ENCODE data around the gene TENM4. TPM values are rescaled to one million over a fixed set of nuclear protein-coding genes. Genes with fewer than 3 reads are reported as not detected.

TENM4 gene
- total and polyA plus RNA-seq, 2 donors = 1.5 to 27.8 TPM

GRCh38 chr11:79022265-79022664, 418.6 kb downstream of the TENM4 start:
- Histone ChIP-seq H3K4me1 (ENCODE audit: insufficient read depth) (no peaks in the 10 kb centered on the region), H3K36me3 (ENCODE audit: insufficient read depth) (no peaks in the 10 kb centered on the region), H3K27ac (ENCODE audit: low read depth) (no peak overlapping the region), H3K4me3 (ENCODE audit: low read depth, low read length) (no peak overlapping the region)
- 81% methylated on average over 5 of the region's 5 CpGs for WGBS
- DNase-seq (ENCODE audit: extremely low spot score) = no peak

GRCh38 chr11:79021601-79022000, 419.2 kb downstream of the TENM4 start:
- WGBS = 100% methylated on average over 1 of the region's 1 CpG
- Histone ChIP-seq H3K36me3 (ENCODE audit: insufficient read depth) (no peaks in the 10 kb centered on the region), H3K4me1 (ENCODE audit: insufficient read depth) (no peaks in the 10 kb centered on the region), H3K27ac (ENCODE audit: low read depth) (no peak overlapping the region), H3K4me3 (ENCODE audit: low read depth, low read length) (no peak overlapping the region)
- DNase-seq (ENCODE audit: extremely low spot score) = no peak

- DNase-seq (ENCODE audit: extremely low spot score) = no peak
- no peak overlapping the region for H3K27ac ChIP-seq (ENCODE audit: low read depth)
- H3K4me3 ChIP-seq (ENCODE audit: low read depth, low read length) = no peak overlapping the region
- WGBS = 90% methylated on average over 4 of the region's 4 CpGs
- no peaks in the 10 kb centered on the region for H3K4me1 ChIP-seq (ENCODE audit: insufficient read depth)
- H3K36me3 ChIP-seq (ENCODE audit: insufficient read depth) = no peaks in the 10 kb centered on the region
Measured at GRCh38 chr11:79019975-79020374, 420.9 kb downstream of the TENM4 start.

- no peak for DNase-seq (ENCODE audit: extremely low spot score)
- no peak overlapping the region for H3K27ac ChIP-seq (ENCODE audit: low read depth)
- H3K4me3 ChIP-seq (ENCODE audit: low read depth, low read length) = no peak overlapping the region
Measured at GRCh38 chr11:79019277-79019676, 421.6 kb downstream of the TENM4 start.

GRCh38 chr11:79018371-79018849, 422.4 kb downstream of the TENM4 start:
- WGBS = 8% methylated on average over 3 of the region's 3 CpGs
- Histone ChIP-seq H3K4me1 (ENCODE audit: insufficient read depth) (no peaks in the 10 kb centered on the region), H3K36me3 (ENCODE audit: insufficient read depth) (no peaks in the 10 kb centered on the region), H3K4me3 (ENCODE audit: low read depth, low read length) (no peak overlapping the region), H3K27ac (ENCODE audit: low read depth) (no peak overlapping the region)
- peak; percentile 58 for DNase-seq (ENCODE audit: extremely low spot score)

More at GRCh38 chr11:79019277-79019676, 421.6 kb downstream of the TENM4 start:
- no peaks in the 10 kb centered on the region for H3K36me3 ChIP-seq (ENCODE audit: insufficient read depth)
- no peaks in the 10 kb centered on the region for H3K4me1 ChIP-seq (ENCODE audit: insufficient read depth)

- Histone ChIP-seq H3K27ac (ENCODE audit: low read depth) (no peak overlapping the region), H3K4me3 (ENCODE audit: low read depth, low read length) (no peak overlapping the region), H3K4me1 (ENCODE audit: insufficient read depth) (no peaks in the 10 kb centered on the region), H3K36me3 (ENCODE audit: insufficient read depth) (no peaks in the 10 kb centered on the region)
- DNase-seq (ENCODE audit: extremely low spot score) = no peak
Measured at GRCh38 chr11:79017811-79018210, 423.0 kb downstream of the TENM4 start.

- no peak overlapping the region for H3K27ac ChIP-seq (ENCODE audit: low read depth)
- DNase-seq (ENCODE audit: extremely low spot score) = no peak
- no peak overlapping the region for H3K4me3 ChIP-seq (ENCODE audit: low read depth, low read length)
- no peaks in the 10 kb centered on the region for H3K36me3 ChIP-seq (ENCODE audit: insufficient read depth)
- no peaks in the 10 kb centered on the region for H3K4me1 ChIP-seq (ENCODE audit: insufficient read depth)
- 97% methylated on average over 3 of the region's 3 CpGs for WGBS
Measured at GRCh38 chr11:79013509-79013908, 427.3 kb downstream of the TENM4 start.

GRCh38 chr11:79011357-79011756, 429.5 kb downstream of the TENM4 start:
- H3K4me1 ChIP-seq (ENCODE audit: insufficient read depth) = no peaks in the 10 kb centered on the region
- no peak overlapping the region for H3K27ac ChIP-seq (ENCODE audit: low read depth)
- no peak for DNase-seq (ENCODE audit: extremely low spot score)
- no peak overlapping the region for H3K4me3 ChIP-seq (ENCODE audit: low read depth, low read length)
- no peaks in the 10 kb centered on the region for H3K36me3 ChIP-seq (ENCODE audit: insufficient read depth)
- WGBS = 93% methylated on average over 3 of the region's 3 CpGs

- no peak overlapping the region for H3K27ac ChIP-seq (ENCODE audit: low read depth)
- no peaks in the 10 kb centered on the region for H3K36me3 ChIP-seq (ENCODE audit: insufficient read depth)
- WGBS = 43% methylated on average over 13 of the region's 13 CpGs
- H3K4me1 ChIP-seq (ENCODE audit: insufficient read depth) = no peaks in the 10 kb centered on the region
- DNase-seq (ENCODE audit: extremely low spot score) = no peak
- H3K4me3 ChIP-seq (ENCODE audit: low read depth, low read length) = no peak overlapping the region
Measured at GRCh38 chr11:79007771-79008402, 432.9 kb downstream of the TENM4 start.

GRCh38 chr11:79006854-79007253, 434.0 kb downstream of the TENM4 start:
- DNase-seq (ENCODE audit: extremely low spot score) = no peak
- 91% methylated on average over 4 of the region's 4 CpGs for WGBS
- no peaks in the 10 kb centered on the region for H3K36me3 ChIP-seq (ENCODE audit: insufficient read depth)
- no peaks in the 10 kb centered on the region for H3K4me1 ChIP-seq (ENCODE audit: insufficient read depth)
- no peak overlapping the region for H3K4me3 ChIP-seq (ENCODE audit: low read depth, low read length)
- H3K27ac ChIP-seq (ENCODE audit: low read depth) = no peak overlapping the region

- H3K27ac ChIP-seq (ENCODE audit: low read depth) = no peak overlapping the region
- 96% methylated on average over 3 of the region's 3 CpGs for WGBS
Measured at GRCh38 chr11:78996007-78996406, 444.8 kb downstream of the TENM4 start.

GRCh38 chr11:78995171-78995570, 445.7 kb downstream of the TENM4 start:
- DNase-seq (ENCODE audit: extremely low spot score) = no peak
- Histone ChIP-seq H3K4me3 (ENCODE audit: low read depth, low read length) (no peak overlapping the region), H3K27ac (ENCODE audit: low read depth) (no peak overlapping the region), H3K4me1 (ENCODE audit: insufficient read depth) (no peaks in the 10 kb centered on the region), H3K36me3 (ENCODE audit: insufficient read depth) (no peaks in the 10 kb centered on the region)
- 80% methylated on average over 3 of the region's 3 CpGs for WGBS

More at GRCh38 chr11:78996007-78996406, 444.8 kb downstream of the TENM4 start:
- H3K4me1 ChIP-seq (ENCODE audit: insufficient read depth) = no peaks in the 10 kb centered on the region
- no peaks in the 10 kb centered on the region for H3K36me3 ChIP-seq (ENCODE audit: insufficient read depth)
- no peak for DNase-seq (ENCODE audit: extremely low spot score)
- no peak overlapping the region for H3K4me3 ChIP-seq (ENCODE audit: low read depth, low read length)

- H3K36me3 ChIP-seq (ENCODE audit: insufficient read depth) = no peaks in the 10 kb centered on the region
- no peak for DNase-seq (ENCODE audit: extremely low spot score)
- no peak overlapping the region for H3K4me3 ChIP-seq (ENCODE audit: low read depth, low read length)
- H3K4me1 ChIP-seq (ENCODE audit: insufficient read depth) = no peaks in the 10 kb centered on the region
- WGBS = 68% methylated on average over 1 of the region's 1 CpG
- no peak overlapping the region for H3K27ac ChIP-seq (ENCODE audit: low read depth)
Measured at GRCh38 chr11:78993802-78994430, 446.9 kb downstream of the TENM4 start.

- no peak overlapping the region for H3K4me3 ChIP-seq (ENCODE audit: low read depth, low read length)
- DNase-seq (ENCODE audit: extremely low spot score) = no peak
- H3K27ac ChIP-seq (ENCODE audit: low read depth) = no peak overlapping the region
- H3K36me3 ChIP-seq (ENCODE audit: insufficient read depth) = no peaks in the 10 kb centered on the region
- H3K4me1 ChIP-seq (ENCODE audit: insufficient read depth) = no peaks in the 10 kb centered on the region
Measured at GRCh38 chr11:78991681-78992080, 449.1 kb downstream of the TENM4 start.

All from urinary bladder (tissue), 4 donors.